DLD1 (cell line): Measurements from ENCODE around the gene CEP19.
"Not testable (repeated sequence)": the region's sequence is repeated elsewhere in the genome, so short reads cannot be mapped to it uniquely, and the experiment has no call there.

Experiments
- in situ Hi-C: cut with HindIII; loops from 2 replicates; pipeline ENCODE4 v1.10.0; 2017; ENCODE audit warnings: low sequenced_read_pairs

Gene CEP19, protein sequence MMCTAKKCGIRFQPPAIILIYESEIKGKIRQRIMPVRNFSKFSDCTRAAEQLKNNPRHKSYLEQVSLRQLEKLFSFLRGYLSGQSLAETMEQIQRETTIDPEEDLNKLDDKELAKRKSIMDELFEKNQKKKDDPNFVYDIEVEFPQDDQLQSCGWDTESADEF

DNA sequence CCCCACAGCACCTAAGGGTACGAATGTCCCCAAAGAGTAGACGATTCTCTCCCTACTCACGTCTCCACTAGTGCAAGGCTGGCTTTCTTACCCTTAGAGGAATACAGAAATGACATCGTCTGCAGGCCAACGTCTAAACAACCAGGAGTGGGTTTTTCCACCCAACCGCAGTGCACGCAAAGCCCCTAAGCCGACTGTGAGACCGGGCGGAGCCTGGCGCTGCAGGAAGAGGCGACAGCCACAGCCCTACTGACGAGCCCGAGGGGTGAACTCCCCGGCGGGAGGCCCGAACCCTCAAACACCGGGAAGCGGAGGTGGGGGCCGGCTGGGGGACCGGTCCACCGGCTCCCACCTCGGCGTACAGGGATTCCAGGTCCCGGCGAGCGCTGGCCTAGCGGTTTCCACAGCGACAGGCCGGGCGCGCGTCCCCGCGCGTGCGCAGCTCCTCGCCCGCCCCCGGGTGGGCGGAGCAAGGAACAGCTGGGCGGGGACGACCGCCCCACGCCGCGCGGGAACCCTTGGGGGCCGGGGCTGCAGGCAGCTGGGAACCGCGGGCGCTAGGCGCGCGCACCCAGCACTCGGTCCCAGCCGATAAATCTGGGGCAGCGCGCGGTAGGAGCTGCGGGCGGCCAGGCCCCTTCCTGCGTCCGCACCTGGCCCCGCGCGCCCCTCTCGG, at the start of gene CEP19, which contains the start of gene PIGX:
CEP19 (minus strand) TSS at position 413 of the 676 bp plus-strand sequence. CDS start 3,593 bp downstream, outside the sequence.
PIGX (plus strand) TSS at position 540 of the 676 bp plus-strand sequence.
- in situ Hi-C loops = no loop called here

DNA sequence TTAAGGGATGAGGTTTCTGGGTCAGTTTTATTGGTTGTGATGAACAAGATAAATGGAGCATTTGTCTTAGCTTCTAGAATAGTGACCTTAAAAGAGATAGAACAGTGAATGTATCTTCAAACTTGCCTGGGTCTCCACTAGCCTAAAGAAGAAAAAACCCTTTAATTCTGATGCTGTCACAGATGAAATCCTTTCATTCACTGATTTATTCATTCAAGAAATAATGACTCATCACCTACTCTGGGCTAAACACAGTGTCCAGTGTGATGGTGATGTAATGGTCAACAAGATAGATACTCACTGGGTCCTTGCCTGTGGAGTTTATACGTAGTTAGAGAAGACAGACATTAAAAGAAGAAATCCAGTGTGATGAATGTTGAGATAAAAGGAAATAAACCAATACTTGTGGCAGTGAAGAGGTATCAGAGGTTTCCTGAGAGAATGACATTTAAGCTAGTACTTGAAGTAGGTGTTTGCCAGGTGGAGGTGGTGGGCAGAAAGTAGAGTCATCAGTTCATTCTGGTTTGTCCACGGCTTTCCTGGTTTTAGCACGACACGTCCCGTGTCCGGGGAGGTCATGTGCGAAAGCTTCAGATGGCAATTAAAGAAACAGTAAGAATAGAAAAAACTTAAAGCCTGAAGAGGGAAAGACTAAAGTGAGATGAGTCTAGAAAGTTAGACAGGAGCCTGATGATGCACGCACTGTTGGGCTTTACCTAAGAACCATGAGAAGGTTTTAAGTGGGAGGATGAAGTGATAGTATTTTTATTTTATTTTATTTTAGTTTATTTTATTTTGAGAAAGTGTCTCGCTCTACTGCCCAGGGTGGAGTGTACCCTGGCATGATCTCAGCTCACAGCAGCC, 46.1 kb upstream of the CEP19 start:
- in situ Hi-C loops = no loop called here

DNA sequence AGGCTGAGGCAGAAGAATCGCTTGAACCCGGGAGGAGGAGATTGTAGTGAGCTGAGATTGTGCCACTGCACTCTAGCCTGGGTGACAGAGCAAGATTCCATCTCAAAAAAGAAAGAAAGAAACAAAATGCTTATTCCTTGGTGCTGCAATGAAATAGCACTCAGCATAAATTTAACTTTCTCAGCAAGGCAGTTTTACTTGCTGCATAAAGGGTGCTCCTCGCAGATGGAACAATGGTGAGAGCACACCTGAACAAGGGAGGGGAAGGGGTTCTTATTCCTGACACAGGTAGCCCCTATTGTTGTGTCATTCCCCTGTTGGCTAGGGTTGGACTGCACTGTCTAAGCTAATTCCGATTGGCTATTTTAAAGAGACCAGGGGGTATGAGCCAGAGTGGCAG, 44.7 kb upstream of the CEP19 start:
- in situ Hi-C loops = no loop called here

DNA sequence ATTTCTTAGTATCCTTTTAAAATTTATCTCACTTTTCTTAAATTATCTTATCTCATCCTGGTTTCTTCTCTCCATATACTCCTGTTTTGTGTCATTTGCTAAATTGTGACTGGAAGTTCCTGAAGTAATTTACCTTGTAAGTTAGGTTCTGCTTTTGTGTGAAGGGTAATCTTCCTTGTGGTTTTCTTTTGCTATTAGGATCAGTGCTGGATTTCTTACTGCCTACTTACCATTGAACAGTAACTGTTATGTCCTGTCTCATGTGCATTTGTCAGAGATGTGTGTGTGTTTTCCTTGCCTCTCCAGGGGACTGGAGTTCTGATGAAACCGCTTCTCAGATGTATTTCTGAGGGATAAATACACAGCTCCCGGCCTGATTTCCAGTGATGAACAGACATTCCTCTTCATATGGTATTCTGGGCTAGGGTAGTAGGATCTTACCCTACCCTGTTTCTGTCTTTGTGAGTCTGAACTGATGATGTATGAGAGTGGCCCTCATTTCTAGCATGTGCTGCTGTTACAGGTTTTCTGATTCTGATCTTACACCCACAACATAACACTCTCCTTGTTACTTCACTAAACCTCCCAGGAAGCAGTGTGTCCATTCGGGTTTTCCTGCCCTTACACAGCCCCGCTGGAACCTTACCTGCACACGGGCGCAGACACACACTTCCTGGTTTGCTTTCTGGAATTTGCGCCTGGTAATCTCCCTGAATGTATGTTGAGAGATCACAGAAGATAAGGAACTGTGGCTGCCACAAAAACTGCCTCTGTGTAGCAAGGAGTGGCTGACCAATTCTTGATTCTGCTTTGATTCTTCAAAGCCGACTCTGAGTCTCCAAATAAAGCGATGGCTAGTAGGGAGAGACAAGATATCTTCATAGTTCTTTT, 42.3 kb upstream of the CEP19 start:
- in situ Hi-C loops = no loop called here

DNA sequence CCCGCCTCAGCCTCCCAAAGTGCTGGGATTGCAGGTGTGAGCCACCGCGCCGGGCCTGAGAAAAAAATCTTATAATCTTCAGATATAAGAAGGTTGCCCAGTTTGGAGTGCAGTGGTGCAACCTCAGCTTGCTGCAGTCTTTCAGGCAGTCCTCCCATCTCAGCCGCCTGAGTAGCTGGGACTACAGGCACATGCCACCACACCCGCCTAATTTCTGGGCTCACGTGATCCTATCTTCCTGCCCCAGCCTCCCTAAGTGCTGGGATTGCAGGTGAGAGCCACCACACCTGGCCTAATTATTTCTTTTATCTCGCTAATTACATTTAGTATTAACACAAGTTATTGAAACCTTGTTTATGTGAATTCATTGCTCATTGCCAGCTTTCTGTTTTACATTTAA, 41.2 kb upstream of the CEP19 start:
- in situ Hi-C loops = no loop called here

DNA sequence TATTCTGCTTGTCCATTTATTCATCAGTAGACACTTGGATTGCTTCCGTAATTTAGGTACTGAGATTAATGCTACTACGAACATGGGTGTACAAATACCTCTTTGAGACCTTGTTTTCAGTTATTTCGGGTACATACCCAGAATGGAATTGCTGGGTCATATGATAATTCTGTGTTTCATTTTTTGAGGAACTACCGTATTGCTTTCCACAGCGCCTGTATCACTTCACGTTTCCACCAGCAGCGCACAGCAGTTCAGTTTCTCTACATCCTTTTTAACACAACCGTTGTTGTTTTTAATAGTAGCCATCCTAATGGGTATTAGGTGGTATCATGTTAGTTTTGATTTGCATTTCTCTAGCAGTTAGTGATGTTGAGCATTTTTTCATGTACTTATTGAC, 37.1 kb upstream of the CEP19 start:
- in situ Hi-C loops = no loop called here

DNA sequence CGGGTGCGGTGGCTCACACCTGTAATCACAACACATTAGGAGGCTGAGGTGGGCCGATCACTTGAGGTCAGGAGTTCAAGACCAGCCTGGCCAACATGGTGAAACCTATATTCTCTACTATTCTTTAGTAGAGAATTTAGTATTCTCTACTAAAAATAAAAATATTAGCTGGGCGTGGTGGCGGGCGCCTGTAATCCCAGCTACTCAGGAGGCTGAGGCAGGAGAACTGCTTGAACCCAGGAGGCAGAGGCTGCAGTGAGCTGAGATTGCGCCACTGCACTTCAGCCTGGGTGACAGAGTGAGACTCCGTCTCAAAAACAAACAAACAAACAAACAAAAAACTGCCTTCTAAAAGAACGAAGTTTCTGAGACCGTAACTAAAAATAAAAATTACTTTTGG, 31.5 kb upstream of the CEP19 start:
- in situ Hi-C loops = not testable (repeated sequence)

DNA sequence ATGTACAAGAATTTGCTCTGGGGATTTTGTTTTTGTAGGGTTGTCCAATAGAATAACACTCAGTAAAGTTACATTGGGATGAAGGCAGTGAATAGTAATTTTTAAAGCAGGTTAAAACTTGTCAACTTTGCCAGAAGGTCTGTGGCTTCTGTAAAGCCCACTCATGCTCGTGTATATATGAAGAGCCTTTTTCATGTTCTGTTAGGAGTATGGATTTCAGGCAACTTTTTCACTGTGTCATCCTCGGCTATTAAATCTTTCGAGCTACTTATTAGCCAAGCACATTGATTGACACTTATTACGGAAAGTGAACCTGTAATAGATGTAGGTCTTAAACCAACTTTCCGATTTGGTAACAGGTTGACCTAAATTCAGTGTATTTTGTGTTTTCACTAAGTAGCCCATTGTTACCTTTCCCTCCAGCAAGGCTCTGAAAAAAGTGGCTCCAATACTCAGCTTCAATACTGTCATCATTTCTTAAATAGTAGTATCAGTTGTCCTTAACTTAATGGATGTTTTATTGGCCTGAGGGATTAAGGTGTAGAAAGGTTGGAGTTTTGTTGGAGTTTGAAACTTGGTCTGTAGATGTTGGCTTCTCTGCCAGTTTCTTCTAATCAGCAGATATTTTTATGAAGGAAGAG, 29.3 kb upstream of the CEP19 start:
- in situ Hi-C loops = no loop called here

DNA sequence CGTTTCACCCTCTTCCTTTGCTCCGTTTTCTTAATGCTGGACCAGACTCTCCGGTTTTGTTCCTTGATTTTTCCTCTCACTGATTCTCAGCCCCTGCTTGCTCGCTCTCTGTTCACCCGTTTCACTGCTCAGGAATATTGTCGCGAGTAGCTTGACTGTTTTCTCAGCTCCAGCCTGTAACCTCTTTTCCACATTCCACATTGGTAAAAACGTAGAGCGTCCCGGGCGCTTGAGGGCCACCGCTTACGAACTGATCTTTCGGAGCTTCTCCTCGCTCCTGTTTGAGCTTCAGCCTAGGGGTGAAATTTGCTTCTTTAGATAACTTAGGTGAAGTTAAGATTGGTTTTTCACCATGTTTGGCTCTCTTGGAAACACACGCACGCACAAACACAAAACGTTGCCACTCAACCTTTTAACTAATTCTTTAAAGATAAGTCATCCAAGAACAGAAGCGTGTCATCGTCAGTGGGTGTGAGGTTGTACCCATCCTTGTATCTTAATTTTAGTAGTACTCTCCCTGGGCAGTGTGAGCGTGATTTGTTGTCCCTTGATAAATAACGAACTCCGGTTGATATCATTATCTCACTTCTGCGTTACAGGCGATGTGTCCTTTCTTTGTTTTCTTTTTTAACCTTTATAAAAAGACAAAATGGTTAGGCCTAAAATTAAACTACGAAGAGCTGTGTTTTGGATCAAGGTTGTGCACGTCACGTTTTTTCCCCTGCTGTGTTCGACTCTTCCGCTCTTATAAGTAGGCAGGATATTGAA, 28.6 kb upstream of the CEP19 start:
- in situ Hi-C loops = no loop called here

DNA sequence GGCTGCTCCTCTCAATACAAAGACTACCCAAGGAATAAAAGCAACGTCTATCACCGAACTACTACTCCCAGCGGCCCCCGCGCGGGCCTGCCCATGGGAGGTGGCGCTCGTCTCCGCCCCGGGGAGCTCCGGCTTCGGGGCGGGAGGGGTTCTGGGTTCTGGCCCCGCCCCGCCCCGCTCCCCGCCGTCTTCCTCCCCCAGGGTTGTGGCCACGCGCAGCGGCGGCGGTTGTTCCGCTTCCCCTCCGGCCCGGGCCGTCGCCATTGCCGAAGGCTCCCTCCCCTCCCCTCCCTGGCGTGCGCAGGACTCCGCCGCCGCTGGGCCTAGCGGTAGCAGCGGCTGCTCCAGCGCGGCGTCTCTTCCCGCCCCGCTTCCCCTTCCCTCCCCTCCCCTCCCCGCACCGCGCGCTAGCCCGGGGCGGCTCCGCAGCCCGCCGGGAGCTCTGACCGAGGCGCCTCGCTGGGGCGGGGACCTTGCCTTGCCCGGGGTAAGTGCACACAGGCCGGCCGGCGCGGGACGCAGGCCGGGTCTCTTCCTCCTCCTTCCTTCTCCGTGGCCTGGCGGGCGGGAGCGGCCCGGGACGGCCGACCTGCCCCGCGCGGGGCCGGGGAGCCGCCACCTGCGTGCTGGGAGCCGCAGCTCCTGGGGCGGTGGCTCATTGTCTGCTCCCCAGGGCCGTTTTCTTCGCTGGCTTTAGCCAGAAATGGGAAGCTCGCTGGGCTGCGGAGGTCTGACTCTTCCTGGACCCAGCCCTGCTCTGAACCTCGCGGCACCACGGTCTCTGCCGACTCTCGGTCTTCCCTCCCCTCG, 27.8 kb upstream of the CEP19 start, which contains the start of gene PAK2:
PAK2 (plus strand) TSS at position 187 of the 810 bp plus-strand sequence. CDS start 42,790 bp downstream, outside the sequence.
- in situ Hi-C loops = no loop called here

DNA sequence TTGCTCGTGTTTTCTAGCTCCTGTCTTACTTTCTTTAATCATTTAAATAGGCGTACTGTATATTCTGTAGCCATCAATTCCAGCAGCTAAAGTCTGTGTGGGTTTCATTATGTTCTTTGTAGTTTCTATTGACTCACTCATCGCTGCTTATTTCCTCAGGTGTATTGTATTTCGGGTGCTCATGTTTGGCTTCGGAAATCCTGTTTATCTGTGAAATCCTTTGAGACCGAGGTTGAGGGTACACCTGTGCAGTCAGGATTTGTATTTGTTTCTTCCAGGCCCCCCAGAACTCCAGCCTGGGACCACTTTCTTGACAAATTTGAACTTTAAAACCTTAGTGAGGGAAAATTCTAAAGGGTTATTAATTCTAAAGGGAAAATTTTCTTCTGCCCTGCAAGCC, 25.6 kb upstream of the CEP19 start:
- in situ Hi-C loops = no loop called here

DNA sequence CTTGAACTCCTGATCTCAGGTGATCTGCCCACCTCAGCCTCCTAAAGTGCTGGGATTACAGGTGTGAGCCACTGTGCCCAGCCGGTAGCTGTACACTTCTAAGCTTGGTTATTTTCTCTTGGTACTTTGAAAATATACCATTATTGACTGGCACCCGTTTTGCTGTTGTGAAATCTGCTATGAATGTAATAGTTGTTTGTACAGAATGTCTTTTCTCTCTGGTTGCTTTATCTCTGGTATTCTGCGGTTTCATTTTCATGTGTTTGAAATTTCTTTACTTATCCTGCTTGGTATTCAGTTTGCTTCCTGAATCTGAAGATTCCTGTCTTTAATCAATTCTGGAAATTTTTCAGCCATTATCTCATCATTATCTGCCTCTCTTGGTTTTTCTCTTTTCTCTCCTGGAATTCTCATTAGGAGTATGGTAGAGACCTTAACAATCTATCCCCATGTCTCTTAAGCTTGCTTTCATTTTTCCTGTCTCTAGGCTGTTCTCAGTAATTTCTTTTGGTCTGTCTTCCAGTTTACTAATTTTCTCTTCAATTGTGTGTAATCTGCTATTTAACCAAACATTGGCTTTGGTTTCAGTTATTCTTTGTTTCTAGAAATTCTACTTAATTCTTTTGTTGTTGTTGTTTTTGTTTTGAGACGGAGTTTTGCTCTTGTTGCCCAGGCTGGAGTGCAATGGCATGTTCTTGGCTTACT, 24.8 kb upstream of the CEP19 start:
- in situ Hi-C loops = no loop called here

DNA sequence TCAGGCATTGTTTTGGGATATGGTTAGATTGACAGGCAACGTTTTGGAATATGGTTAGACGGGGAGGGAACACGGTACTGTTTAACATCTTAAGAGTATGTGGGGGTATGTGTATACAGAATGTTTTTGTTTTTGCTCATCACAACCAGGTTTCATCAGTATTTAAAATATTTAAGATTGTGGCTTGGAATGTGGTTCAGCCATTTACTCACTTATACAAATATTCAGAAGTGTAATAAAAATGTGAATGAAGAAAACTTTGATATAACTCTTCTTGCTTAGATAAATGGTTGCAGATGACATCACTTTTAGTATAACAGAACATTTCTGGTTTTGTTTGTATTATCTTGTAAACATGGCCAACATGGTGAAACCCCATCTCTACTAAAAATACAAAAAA, 23.7 kb upstream of the CEP19 start:
- in situ Hi-C loops = no loop called here

DNA sequence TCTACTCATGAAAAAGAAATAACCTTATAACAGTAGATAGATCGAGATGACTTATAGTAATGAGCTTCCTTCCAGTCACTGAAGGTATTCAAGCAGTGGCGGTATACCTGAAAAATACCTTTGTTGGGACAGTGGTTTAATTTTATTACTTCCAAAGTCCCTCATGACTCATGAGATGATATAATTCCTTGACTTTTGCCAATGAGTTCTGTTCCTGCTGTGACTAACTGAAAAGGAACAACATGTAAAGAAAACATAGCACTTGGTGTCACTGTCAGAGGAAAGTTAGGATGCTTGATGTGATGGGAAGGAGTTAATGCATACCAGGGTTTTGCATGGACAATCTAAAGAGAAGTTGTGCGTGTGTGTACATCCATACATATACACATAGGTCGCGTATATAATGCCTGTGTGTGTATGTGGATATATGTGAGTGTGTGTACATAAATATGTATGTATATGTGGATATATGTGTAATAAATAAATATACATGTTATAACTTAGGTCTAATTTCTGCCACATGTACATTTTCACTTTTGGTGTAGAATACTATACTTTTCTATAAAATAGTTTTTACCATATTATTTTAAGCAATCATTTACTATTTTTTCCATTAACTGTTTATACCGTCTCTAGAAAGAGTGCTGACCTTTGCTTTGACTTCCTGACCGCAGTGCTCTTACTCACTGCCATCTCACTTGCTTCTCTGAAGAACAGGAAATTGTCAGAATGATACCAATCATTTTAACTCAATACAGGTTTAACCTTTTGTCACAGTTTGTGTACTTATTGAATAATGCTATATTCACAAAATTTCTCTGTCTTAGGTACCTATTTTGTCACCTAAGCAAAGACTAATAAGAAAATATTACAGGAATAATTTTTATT, 15.0 kb upstream of the CEP19 start:
- in situ Hi-C loops = no loop called here

DNA sequence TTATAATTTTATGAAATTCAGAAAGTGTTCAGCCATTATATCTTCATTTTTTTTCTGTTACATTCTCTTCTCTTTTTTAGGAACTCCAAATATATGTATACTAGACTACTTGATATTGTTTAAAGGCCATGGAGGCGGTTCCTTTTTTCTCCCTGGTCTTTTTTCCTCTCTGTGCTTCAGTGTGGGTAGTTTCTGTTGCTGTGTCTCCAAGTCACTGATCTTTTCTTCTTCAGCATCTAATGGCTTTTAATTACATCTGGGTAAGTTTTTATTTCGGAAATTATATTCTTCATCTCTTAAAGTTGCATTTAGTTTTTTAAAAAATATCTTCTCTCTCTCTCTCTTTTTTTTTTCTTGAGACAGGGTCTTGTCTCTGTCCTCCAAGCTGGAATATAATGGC, 9.0 kb upstream of the CEP19 start:
- in situ Hi-C loops = no loop called here

DNA sequence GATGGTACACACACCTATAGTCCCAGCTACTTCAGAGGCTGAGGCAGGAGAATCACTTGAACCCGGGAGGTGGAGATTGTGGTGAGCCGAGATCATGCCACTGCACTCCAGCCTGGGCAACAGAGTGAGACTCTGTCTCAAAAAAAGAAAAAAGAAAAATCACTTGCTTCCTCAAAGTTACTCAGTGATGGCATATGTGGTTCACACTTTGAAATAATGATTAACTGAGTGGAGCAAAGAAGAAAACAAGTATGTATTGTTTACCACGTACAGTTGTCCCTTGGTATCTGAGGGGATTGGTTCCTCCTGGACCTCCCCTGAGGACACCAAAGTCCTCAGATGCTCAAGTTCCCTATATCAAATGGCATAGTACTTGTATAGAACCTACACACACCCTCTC, 5.1 kb upstream of the CEP19 start:
- in situ Hi-C loops = not testable (repeated sequence)
